ENCODE results near the gene GLOD5.

GLOD5 gene

DNA sequence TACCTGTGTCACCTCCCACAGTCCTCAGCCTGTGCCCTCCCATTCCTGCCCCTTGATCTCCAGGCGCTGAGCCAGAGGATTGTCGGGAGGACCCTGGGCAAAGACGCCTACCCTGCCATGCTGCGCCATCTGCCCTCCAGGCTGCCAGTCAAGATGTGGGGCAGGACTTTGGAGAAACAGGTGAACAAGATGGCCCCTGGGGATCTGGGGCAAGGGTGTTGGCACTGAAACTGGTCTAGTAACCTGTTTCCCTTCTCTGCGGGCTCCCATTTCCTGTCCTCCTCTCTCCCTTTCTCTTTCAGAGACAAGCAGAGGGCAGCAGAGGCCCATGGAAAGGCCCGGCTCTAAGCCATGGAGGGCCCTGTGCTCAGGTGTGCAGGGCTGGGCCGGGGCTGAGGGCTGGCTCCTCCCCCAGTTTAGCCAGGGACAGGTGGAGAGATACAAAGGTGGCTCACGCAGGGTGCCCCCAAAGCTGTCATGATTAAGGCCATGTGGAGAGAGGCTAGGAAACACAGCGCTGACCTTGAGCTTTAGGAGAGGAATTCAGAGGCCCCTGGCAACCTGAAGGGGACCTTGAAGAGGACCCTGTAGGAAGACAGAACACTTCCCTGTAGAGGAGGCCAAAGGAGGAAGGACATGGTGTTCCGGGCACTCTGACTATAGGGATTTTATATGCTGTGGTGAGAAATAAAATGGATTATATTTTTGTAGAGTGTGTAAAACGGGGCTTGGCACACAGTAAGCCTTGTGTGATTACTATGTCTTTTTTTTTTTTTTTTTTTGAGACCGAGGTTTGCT lies at the start of gene GLOD5:
Gene GLOD5 (plus strand): TSS at position 74 of the 798 bp plus-strand sequence. CDS start 44 bp downstream, at position 118.
- Histone ChIP-seq H3K27me3 (ENCODE audit: insufficient read depth, insufficient read length) (no peaks in the 10 kb centered on the region), H3K4me1 (ENCODE audit: insufficient read depth, insufficient read length) (no peaks in the 10 kb centered on the region), H3K9ac (ENCODE audit: insufficient read length, low read depth) (no peak within 1 kb of the TSS), H3K9me3 (ENCODE audit: insufficient read depth, low read length) (no peaks in the 10 kb centered on the region), H3K4me3 (ENCODE audit: insufficient read length, low read depth) (no peak within 1 kb of the TSS), H3K36me3 (ENCODE audit: insufficient read depth, insufficient read length, low read length) (no peaks in the 10 kb centered on the region)
- TF ChIP-seq ZNF274 (IDR thresholded peaks at IDR 0.05; ENCODE audit: low read depth, low read length) (no peak), SUZ12 (IDR thresholded peaks at IDR 0.05; ENCODE audit: extremely low read depth, insufficient read depth, insufficient read length) (no peak)
- DNase-seq (ENCODE audit: low read depth, low spot score), result peak; percentile 33

DNA sequence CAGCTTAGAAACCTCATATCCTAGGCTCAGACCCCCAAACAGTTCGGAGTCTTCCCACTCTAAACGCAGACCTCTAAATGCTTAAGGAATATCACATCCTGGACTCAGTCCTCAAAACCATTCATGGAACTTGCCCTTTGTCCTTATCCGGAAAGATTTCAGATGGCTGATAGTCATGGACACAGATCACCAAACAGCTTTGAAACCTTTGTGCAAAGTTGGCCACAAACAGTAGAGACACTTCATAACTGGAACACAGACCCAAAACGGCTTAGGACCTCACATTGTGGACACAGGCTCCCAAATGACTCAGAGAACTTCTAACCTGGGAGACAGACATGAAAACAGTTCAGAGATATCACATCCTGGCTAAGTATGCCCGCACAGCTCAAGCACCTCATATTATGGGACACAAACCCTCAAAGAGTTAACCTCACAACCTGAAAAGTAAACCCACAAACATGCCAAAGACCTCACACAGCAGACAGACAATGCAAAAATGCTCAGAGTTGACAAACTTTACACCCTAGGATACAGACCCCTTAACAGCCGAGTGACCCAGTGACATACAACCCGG lies 49.5 kb upstream of the GLOD5 start:
- no peak for DNase-seq (ENCODE audit: low read depth, low spot score)
- TF ChIP-seq YY1 (IDR thresholded peaks at IDR 0.05; ENCODE audit: insufficient read depth, insufficient read length) (no peak), ZNF274 (IDR thresholded peaks at IDR 0.05; ENCODE audit: low read depth, low read length) (no peak), SUZ12 (IDR thresholded peaks at IDR 0.05; ENCODE audit: extremely low read depth, insufficient read depth, insufficient read length) (no peak)
- Histone ChIP-seq H3K36me3 (ENCODE audit: insufficient read depth, insufficient read length, low read length) (peaks cover 17% of the 10 kb centered on the region), H3K9ac (ENCODE audit: insufficient read length, low read depth) (no peak overlapping the region), H3K27me3 (ENCODE audit: insufficient read depth, insufficient read length) (peaks cover 12% of the 10 kb centered on the region), H3K4me3 (ENCODE audit: insufficient read length, low read depth) (no peak overlapping the region), H3K9me3 (ENCODE audit: insufficient read depth, low read length) (no peaks in the 10 kb centered on the region), H3K4me1 (ENCODE audit: insufficient read depth, insufficient read length) (no peaks in the 10 kb centered on the region)

DNA sequence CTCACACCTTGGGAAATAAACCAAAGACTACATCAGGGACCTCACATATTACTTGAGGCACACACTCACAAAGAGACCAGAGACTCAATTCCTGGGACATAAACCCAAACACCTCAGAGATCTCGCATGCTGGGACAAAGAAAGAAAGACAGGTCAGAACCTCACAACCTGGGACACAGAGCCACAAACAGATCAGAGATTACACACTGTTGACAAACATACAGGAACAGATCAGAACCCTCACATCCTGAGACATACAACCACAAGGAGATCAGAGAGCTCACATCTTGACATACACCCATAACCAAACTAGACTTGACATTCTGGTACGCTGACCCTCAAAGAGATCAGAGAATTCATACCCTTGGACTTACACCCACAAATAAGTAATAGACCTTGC lies 47.7 kb upstream of the GLOD5 start:
- Histone ChIP-seq H3K9ac (ENCODE audit: insufficient read length, low read depth) (no peak overlapping the region), H3K4me3 (ENCODE audit: insufficient read length, low read depth) (no peak overlapping the region), H3K9me3 (ENCODE audit: insufficient read depth, low read length) (no peaks in the 10 kb centered on the region), H3K27me3 (ENCODE audit: insufficient read depth, insufficient read length) (peaks cover 12% of the 10 kb centered on the region), H3K4me1 (ENCODE audit: insufficient read depth, insufficient read length) (no peaks in the 10 kb centered on the region), H3K36me3 (ENCODE audit: insufficient read depth, insufficient read length, low read length) (peaks cover under 1% of the 10 kb centered on the region)
- no peak for DNase-seq (ENCODE audit: low read depth, low spot score)
- no peak for TF ChIP-seq YY1 (IDR thresholded peaks at IDR 0.05; ENCODE audit: insufficient read depth, insufficient read length)
- no peak for TF ChIP-seq SUZ12 (IDR thresholded peaks at IDR 0.05; ENCODE audit: extremely low read depth, insufficient read depth, insufficient read length)
- no peak for TF ChIP-seq ZNF274 (IDR thresholded peaks at IDR 0.05; ENCODE audit: low read depth, low read length)

DNA sequence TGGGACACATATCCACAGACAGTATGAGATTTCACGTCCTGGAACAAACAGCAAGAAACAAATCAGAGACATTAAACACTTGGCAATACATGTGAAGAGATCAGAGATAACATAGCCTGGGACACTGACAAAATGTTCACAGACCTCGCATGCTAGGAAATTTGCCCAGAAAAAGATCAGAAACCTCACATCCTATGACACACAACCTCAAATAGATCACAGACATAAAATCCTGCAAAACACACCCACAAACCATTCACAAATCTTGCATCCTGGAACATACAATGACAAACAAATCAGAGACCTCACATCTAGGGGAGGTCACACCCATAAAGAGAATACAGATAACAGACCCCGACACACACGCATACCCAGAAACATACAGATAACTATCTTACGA lies 47.0 kb upstream of the GLOD5 start:
- no peak overlapping the region for H3K4me3 ChIP-seq (ENCODE audit: insufficient read length, low read depth)
- H3K27me3 ChIP-seq (ENCODE audit: insufficient read depth, insufficient read length), result peaks cover 12% of the 10 kb centered on the region
- no peak for TF ChIP-seq SUZ12 (IDR thresholded peaks at IDR 0.05; ENCODE audit: extremely low read depth, insufficient read depth, insufficient read length)
- TF ChIP-seq YY1 (IDR thresholded peaks at IDR 0.05; ENCODE audit: insufficient read depth, insufficient read length), result no peak
- no peak for TF ChIP-seq ZNF274 (IDR thresholded peaks at IDR 0.05; ENCODE audit: low read depth, low read length)
- no peaks in the 10 kb centered on the region for H3K9me3 ChIP-seq (ENCODE audit: insufficient read depth, low read length)
- no peaks in the 10 kb centered on the region for H3K36me3 ChIP-seq (ENCODE audit: insufficient read depth, insufficient read length, low read length)
- DNase-seq (ENCODE audit: low read depth, low spot score), result no peak
- no peaks in the 10 kb centered on the region for H3K4me1 ChIP-seq (ENCODE audit: insufficient read depth, insufficient read length)
- no peak overlapping the region for H3K9ac ChIP-seq (ENCODE audit: insufficient read length, low read depth)

DNA sequence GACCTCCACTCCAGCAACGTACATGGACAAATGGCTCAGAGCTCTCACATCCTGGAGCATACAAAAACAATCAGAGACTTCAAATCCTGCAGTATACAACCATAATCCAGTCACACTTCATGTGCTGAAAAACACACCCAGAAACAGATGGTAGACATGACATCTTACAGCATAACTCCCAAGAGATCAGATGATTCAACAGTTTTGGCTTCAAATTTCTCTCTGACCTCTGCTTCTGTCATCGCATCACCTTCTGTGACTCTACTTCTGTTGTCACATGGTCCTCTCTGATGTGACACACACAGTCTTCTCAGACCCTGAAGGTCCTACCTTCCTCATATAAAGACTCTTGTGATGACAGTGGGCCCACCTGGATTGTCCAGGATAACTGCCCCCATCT lies 46.5 kb upstream of the GLOD5 start:
- Histone ChIP-seq H3K4me1 (ENCODE audit: insufficient read depth, insufficient read length) (no peaks in the 10 kb centered on the region), H3K27me3 (ENCODE audit: insufficient read depth, insufficient read length) (peaks cover 12% of the 10 kb centered on the region), H3K9me3 (ENCODE audit: insufficient read depth, low read length) (no peaks in the 10 kb centered on the region), H3K4me3 (ENCODE audit: insufficient read length, low read depth) (no peak overlapping the region), H3K36me3 (ENCODE audit: insufficient read depth, insufficient read length, low read length) (no peaks in the 10 kb centered on the region), H3K9ac (ENCODE audit: insufficient read length, low read depth) (no peak overlapping the region)
- DNase-seq (ENCODE audit: low read depth, low spot score), result no peak
- no peak for TF ChIP-seq SUZ12 (IDR thresholded peaks at IDR 0.05; ENCODE audit: extremely low read depth, insufficient read depth, insufficient read length)
- TF ChIP-seq ZNF274 (IDR thresholded peaks at IDR 0.05; ENCODE audit: low read depth, low read length), result no peak
- no peak for TF ChIP-seq YY1 (IDR thresholded peaks at IDR 0.05; ENCODE audit: insufficient read depth, insufficient read length)

DNA sequence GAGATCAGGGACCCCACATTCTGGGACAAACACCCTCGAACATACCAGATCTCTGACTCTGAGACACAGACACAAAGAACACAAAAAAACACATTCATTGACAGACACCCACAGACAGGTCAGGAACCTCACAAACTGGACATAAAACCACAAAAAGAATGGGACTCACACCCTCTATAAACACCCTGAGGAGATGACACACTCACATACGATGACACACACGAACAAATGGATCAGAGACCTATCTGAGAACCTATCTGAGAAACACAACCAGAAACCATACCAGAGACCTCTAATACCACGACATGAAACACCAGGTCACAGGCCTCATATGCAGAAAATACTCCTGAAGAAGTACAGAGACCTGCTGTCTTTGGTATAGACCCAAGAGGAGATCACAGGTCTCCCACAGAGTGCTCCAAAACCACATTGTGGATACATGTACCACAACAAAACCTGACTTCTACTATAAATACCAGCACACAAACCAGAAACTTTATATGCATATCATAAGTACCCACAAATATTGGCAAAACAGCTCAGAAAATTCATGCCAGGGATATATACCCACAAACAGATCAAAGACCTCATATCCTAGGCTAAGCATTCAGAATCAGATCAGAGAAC lies 45.6 kb upstream of the GLOD5 start:
- Histone ChIP-seq H3K9ac (ENCODE audit: insufficient read length, low read depth) (no peak overlapping the region), H3K4me3 (ENCODE audit: insufficient read length, low read depth) (no peak overlapping the region), H3K4me1 (ENCODE audit: insufficient read depth, insufficient read length) (no peaks in the 10 kb centered on the region), H3K36me3 (ENCODE audit: insufficient read depth, insufficient read length, low read length) (no peaks in the 10 kb centered on the region), H3K27me3 (ENCODE audit: insufficient read depth, insufficient read length) (peaks cover 12% of the 10 kb centered on the region), H3K9me3 (ENCODE audit: insufficient read depth, low read length) (no peaks in the 10 kb centered on the region)
- no peak for TF ChIP-seq SUZ12 (IDR thresholded peaks at IDR 0.05; ENCODE audit: extremely low read depth, insufficient read depth, insufficient read length)
- no peak for DNase-seq (ENCODE audit: low read depth, low spot score)

DNA sequence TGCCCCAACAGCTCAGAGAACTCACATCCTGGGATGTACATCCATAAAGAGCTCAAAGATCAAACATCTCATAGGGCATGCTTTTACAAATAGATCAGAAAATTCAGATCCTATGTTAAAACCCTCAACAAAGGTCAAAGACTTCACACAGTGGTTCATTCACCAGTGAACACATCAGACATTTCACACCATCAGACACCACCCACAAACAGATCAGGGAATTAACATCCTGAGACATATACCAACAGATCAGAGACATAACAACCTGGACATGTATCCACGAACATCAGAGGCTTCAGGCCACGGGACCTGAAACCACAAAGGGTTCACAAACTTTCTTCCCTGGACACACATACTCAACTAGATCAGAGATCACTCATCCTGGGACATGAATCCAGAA lies 41.6 kb upstream of the GLOD5 start:
- peaks cover 7% of the 10 kb centered on the region for H3K27me3 ChIP-seq (ENCODE audit: insufficient read depth, insufficient read length)
- no peak overlapping the region for H3K4me3 ChIP-seq (ENCODE audit: insufficient read length, low read depth)
- no peak overlapping the region for H3K9ac ChIP-seq (ENCODE audit: insufficient read length, low read depth)

More for the DNA sequence above, 41.6 kb upstream of the GLOD5 start:
- Histone ChIP-seq H3K9me3 (ENCODE audit: insufficient read depth, low read length) (no peaks in the 10 kb centered on the region), H3K36me3 (ENCODE audit: insufficient read depth, insufficient read length, low read length) (no peaks in the 10 kb centered on the region), H3K4me1 (ENCODE audit: insufficient read depth, insufficient read length) (no peaks in the 10 kb centered on the region)
- DNase-seq (ENCODE audit: low read depth, low spot score), result no peak
- TF ChIP-seq SUZ12 (IDR thresholded peaks at IDR 0.05; ENCODE audit: extremely low read depth, insufficient read depth, insufficient read length), result no peak
- TF ChIP-seq ZNF274 (IDR thresholded peaks at IDR 0.05; ENCODE audit: low read depth, low read length), result no peak
- no peak for TF ChIP-seq YY1 (IDR thresholded peaks at IDR 0.05; ENCODE audit: insufficient read depth, insufficient read length)

All from NT2/D1 (cell line).